PC-3 (cell line): ENCODE results near the gene EFCAB6. TPM values are rescaled to one million over a fixed set of nuclear protein-coding genes. Genes with fewer than 3 reads are reported as not detected.
A peak's percentile ranks its signal among the peaks of the same experiment; 100 is the strongest.

ENCODE experiments used
- ATAC-seq: fragments of 200-7000 bp; cut with Tn5 transposase; 2 replicates; pipeline ENCODE4 v1.9.1; 2020; ENCODE audit warnings: mild to moderate bottlenecking, moderate library complexity
- BruUV-seq: library from RNA; stranded (reverse); fragments of 400-500 nt; replicated peaks from 2 replicates; lab custom pipeline; 2021; lab: Mats Ljungman, UMichigan
- CTCF ChIA-PET: fragments of 300-600 bp; sonication (Branson Sonifier 250); formaldehyde crosslinking; loops from one replicate; lab custom pipeline; 2022; ENCODE audit warnings: antibody characterized with exemption; lab: Charles Lee
- POLR2A ChIA-PET: fragments of 300-600 bp; sonication (Branson Sonifier 250); formaldehyde crosslinking; loops from one replicate; lab custom pipeline; 2022; ENCODE audit warnings: antibody characterized with exemption; ENCODE audit not compliant: unreplicated experiment; lab: Charles Lee
- DNase-seq: peaks from one replicate; pipeline ENCODE4 v3.0.0-alpha.2; 2015
- H2AFZ ChIP-seq: fragments of 300-600 bp; sonication (generic); 2 replicates; pipeline ENCODE4 v1.6.0; 2016; ENCODE audit warnings: antibody characterized with exemption, low read length
- H3F3A ChIP-seq: fragments of 300-600 bp; sonication (generic); one replicate; pipeline ENCODE4 v1.6.0; 2017; ENCODE audit warnings: antibody characterized with exemption, low read length, control low read depth, mild to moderate bottlenecking; ENCODE audit not compliant: unreplicated experiment
- H3K27ac ChIP-seq: fragments of 300-600 bp; sonication (generic); 2 replicates; pipeline ENCODE4 v1.5.1; 2016; ENCODE audit warnings: mild to moderate bottlenecking, low read length
- H3K27me3 ChIP-seq: fragments of 300-600 bp; sonication (generic); 2 replicates; pipeline ENCODE4 v1.6.1; 2016; ENCODE audit warnings: low read length, mixed read lengths
- H3K36me3 ChIP-seq: fragments of 300-600 bp; sonication (generic); 2 replicates; pipeline ENCODE4 v1.6.1; 2016; ENCODE audit warnings: low read depth, mixed run types, low read length, mixed read lengths
- H3K4me1 ChIP-seq: fragments of 300-600 bp; sonication (generic); 2 replicates; pipeline ENCODE4 v1.5.1; 2016; ENCODE audit warnings: low read length; ENCODE audit not compliant: insufficient read depth
- H3K4me2 ChIP-seq: fragments of 300-600 bp; sonication (generic); 2 replicates; pipeline ENCODE4 v1.6.0; 2016; ENCODE audit warnings: low read length
- H3K4me3 ChIP-seq: fragments of 300-600 bp; sonication (generic); 2 replicates; pipeline ENCODE4 v1.5.1; 2016; ENCODE audit warnings: mild to moderate bottlenecking, low read length, mixed read lengths
- H3K79me2 ChIP-seq: fragments of 300-600 bp; sonication (generic); 2 replicates; pipeline ENCODE4 v1.6.1; 2017; ENCODE audit warnings: low read length, mixed read lengths
- H3K9ac ChIP-seq: fragments of 300-600 bp; sonication (generic); 2 replicates; pipeline ENCODE4 v1.6.0; 2016; ENCODE audit warnings: mild to moderate bottlenecking, low read length
- H3K9me2 ChIP-seq: fragments of 300-600 bp; sonication (generic); replicated peaks from 2 replicates; pipeline ENCODE4 v1.6.1; 2016; ENCODE audit warnings: mixed run types, low read length, mixed read lengths
- H3K9me3 ChIP-seq: fragments of 300-600 bp; sonication (generic); 2 replicates; pipeline ENCODE4 v1.6.1; 2016; ENCODE audit warnings: low read length, mixed read lengths
- H4K20me1 ChIP-seq: fragments of 300-600 bp; sonication (generic); 2 replicates; pipeline ENCODE4 v1.6.1; 2016; ENCODE audit warnings: low read length, mixed read lengths
- CTCF ChIP-seq: fragments of 300-600 bp; sonication (generic); conservative IDR thresholded peaks from 2 replicates; pipeline ENCODE4 v1.5.1; 2017; ENCODE audit warnings: antibody characterized with exemption, low read depth, mild to moderate bottlenecking, low read length
- EZH2 ChIP-seq: fragments of 300-600 bp; sonication (generic); IDR thresholded peaks from one replicate; pipeline ENCODE4 v1.6.1; 2017; ENCODE audit warnings: antibody characterized with exemption, mild to moderate bottlenecking, low read length; ENCODE audit not compliant: unreplicated experiment
- EZH2phosphoT487 ChIP-seq: fragments of 300-600 bp; sonication (generic); IDR thresholded peaks from 2 replicates; pipeline ENCODE4 v1.6.1; 2018; ENCODE audit warnings: mild to moderate bottlenecking, antibody characterized with exemption, low read length, borderline replicate concordance
- intact Hi-C: fragments of 100-400 bp; cut with micrococcal nuclease; formaldehyde crosslinking; loops from 2 replicates; pipeline ENCODE4 v1.9.0; 2023
- total RNA-seq: library from RNA; depleted of rRNA; stranded (reverse); fragments of >200 nt; gene quantifications from 2 replicates; pipeline ENCODE4 v1.2.3, GENCODE V29; 2014

The EFCAB6 gene
- total RNA-seq, 1 experiment from 2014 or later = 0.07 TPM

GRCh38 chr22:43795320-43795719, 16.8 kb downstream of the EFCAB6 start:
- Histone ChIP-seq H3K9me2 (no peaks in the 10 kb centered on the region), H3F3A (no peaks in the 10 kb centered on the region), H3K4me1 (no peaks in the 10 kb centered on the region), H3K9ac (no peak overlapping the region), H3K4me2 (no peak overlapping the region), H3K27me3 (no peaks in the 10 kb centered on the region), H3K4me3 (no peak overlapping the region), H3K79me2 (no peaks in the 10 kb centered on the region), H3K9me3 (no peaks in the 10 kb centered on the region), H2AFZ (no peak overlapping the region), H4K20me1 (no peaks in the 10 kb centered on the region), H3K36me3 (no peaks in the 10 kb centered on the region), H3K27ac (no peak overlapping the region)
- DNase-seq = no peak
- intact Hi-C loops = no loop called here
- no peak for ATAC-seq
- ChIA-PET POLR2A (no interaction called here), CTCF (no interaction called here)
- no peak for TF ChIP-seq CTCF
- TF ChIP-seq EZH2 = no peak
- TF ChIP-seq EZH2phosphoT487 = no peak
- no TSS peak for BruUV-seq

- no peak overlapping the region for H3K4me3 ChIP-seq
- H4K20me1 ChIP-seq = no peaks in the 10 kb centered on the region
- POLR2A ChIA-PET = no interaction called here
- BruUV-seq = no TSS peak
- H3K27ac ChIP-seq = no peak overlapping the region
- no peaks in the 10 kb centered on the region for H3K9me3 ChIP-seq
- no peaks in the 10 kb centered on the region for H3K36me3 ChIP-seq
- H3F3A ChIP-seq = no peaks in the 10 kb centered on the region
- H3K27me3 ChIP-seq = no peaks in the 10 kb centered on the region
- no peak overlapping the region for H3K4me2 ChIP-seq
- no peaks in the 10 kb centered on the region for H3K79me2 ChIP-seq
- CTCF ChIA-PET = no interaction called here
- H3K9ac ChIP-seq = no peak overlapping the region
- DNase-seq (no peak), ATAC-seq (no peak)
- H2AFZ ChIP-seq = no peak overlapping the region
- intact Hi-C loops = no loop called here
- H3K4me1 ChIP-seq = peaks cover 12% of the 10 kb centered on the region
- TF ChIP-seq EZH2phosphoT487 (no peak), CTCF (no peak), EZH2 (no peak)
- no peaks in the 10 kb centered on the region for H3K9me2 ChIP-seq
Measured at GRCh38 chr22:43792905-43793304, 19.2 kb downstream of the EFCAB6 start.

GRCh38 chr22:43789452-43789851, 22.7 kb downstream of the EFCAB6 start:
- Histone ChIP-seq H3K27ac (peak overlapping the region; percentile 39; the same call in 1 of the 2 replicates), H3K4me2 (peak overlapping the region; percentile 37), H3K9me3 (no peaks in the 10 kb centered on the region), H3K36me3 (no peaks in the 10 kb centered on the region), H3K79me2 (no peaks in the 10 kb centered on the region), H3F3A (no peaks in the 10 kb centered on the region), H2AFZ (no peak overlapping the region), H3K9me2 (no peaks in the 10 kb centered on the region), H3K4me3 (no peak overlapping the region), H4K20me1 (no peaks in the 10 kb centered on the region), H3K9ac (no peak overlapping the region), H3K4me1 (peaks cover 12% of the 10 kb centered on the region), H3K27me3 (no peaks in the 10 kb centered on the region)
- ChIA-PET POLR2A (no interaction called here), CTCF (no interaction called here)
- no TSS peak for BruUV-seq
- ATAC-seq (peak; percentile 95), DNase-seq (peak; percentile 70)
- intact Hi-C loops = no loop called here
- no peak for TF ChIP-seq EZH2
- TF ChIP-seq CTCF = no peak
- TF ChIP-seq EZH2phosphoT487 = no peak
